K562 (cell line): ENCODE measurements around the gene C4BPB.

Experiments used
- NR3C1 ChIP-seq: sonication (generic); formaldehyde crosslinking; IDR thresholded peaks from 2 replicates; pipeline ENCODE4 v1.8.1; 2022; ENCODE audit warnings: missing genetic modification reagents
- POLR2A ChIP-seq: fragments of 450-650 bp; conservative IDR thresholded peaks from 2 replicates; pipeline ENCODE4 v1.6.1; 2016
- STAT5B ChIP-seq: fragments of 250-450 bp; sonication (Bioruptor Pico); IDR thresholded peaks from 2 replicates; pipeline ENCODE4 v1.8.0; 2021; ENCODE audit warnings: mild to moderate bottlenecking, inconsistent platforms

DNA sequence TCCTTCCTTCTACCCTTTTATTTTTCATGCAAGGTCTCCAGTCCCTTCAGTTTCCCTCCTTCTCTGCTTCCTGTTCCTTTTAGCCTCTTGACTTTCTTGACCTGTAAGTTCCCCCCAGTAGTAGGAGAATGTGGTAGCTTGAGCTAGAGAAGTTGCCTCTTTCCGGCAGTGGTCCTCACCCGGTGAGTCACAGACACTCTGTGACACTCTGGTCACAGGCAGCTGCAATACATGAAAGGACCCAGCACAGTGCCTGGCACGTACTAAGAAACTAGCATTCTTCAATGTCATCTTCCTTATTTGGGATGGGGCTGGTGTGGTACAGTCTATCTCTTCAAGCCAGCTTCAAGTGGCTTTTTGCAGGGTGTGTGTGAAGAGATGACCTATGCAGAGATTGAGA, 19.6 kb upstream of the C4BPB start:
- no peak for TF ChIP-seq POLR2A
- no peak for TF ChIP-seq STAT5B (CRISPR knock-in tag)
- no peak for TF ChIP-seq NR3C1 (CRISPR knock-in tag)
